Caco-2 (cell line): Measurements from ENCODE around the gene CACNB3. TPM values are rescaled to one million over a fixed set of nuclear protein-coding genes. Genes with fewer than 3 reads are reported as not detected.

Experiments
- BruUV-seq: library from RNA; stranded (reverse); fragments of 400-500 nt; replicated peaks from 2 replicates; lab custom pipeline; 2021; lab: Mats Ljungman, UMichigan
- CTCF ChIA-PET: fragments of 300-600 bp; sonication (Branson Sonifier 250); formaldehyde crosslinking; loops from one replicate; lab custom pipeline; 2022; ENCODE audit warnings: antibody characterized with exemption; lab: Charles Lee
- POLR2A ChIA-PET: fragments of 300-600 bp; sonication (Branson Sonifier 250); formaldehyde crosslinking; loops from one replicate; lab custom pipeline; 2022; ENCODE audit warnings: antibody characterized with exemption; lab: Charles Lee
- DNase-seq, 2 experiments: peaks; one replicate each; pipeline versions ENCODE4 v3.0.0 to v3.0.0-alpha.2; 2020 to 2022
- H3K27me3 ChIP-seq: replicated peaks from 2 replicates; pipeline ENCODE4 v1.6.0; 2011; ENCODE audit warnings: low read length; ENCODE audit not compliant: control insufficient read depth, insufficient read depth
- H3K36me3 ChIP-seq: 2 replicates; pipeline ENCODE4 v1.5.1; 2011; ENCODE audit warnings: low read length; ENCODE audit not compliant: control insufficient read depth, insufficient read depth
- H3K4me1 ChIP-seq: fragments of 250-450 bp; sonication (Bioruptor Pico); 2 replicates; pipeline ENCODE4 v1.5.1; 2020; ENCODE audit warnings: mild to moderate bottlenecking
- H3K4me3 ChIP-seq: 2 replicates; pipeline ENCODE4 v1.5.1; 2011; ENCODE audit warnings: low read depth, mild to moderate bottlenecking, control low read depth, low read length
- H3K9me3 ChIP-seq: fragments of 250-450 bp; sonication (Bioruptor Pico); 2 replicates; pipeline ENCODE4 v1.5.1; 2020; ENCODE audit warnings: mild to moderate bottlenecking, moderate library complexity
- H3K27ac Mint-ChIP-seq: one replicate; pipeline ENCODE4 v1.8.0; 2022; ENCODE audit warnings: mixed read lengths; ENCODE audit not compliant: unreplicated experiment
- H3K27me3 Mint-ChIP-seq: one replicate; pipeline ENCODE4 v1.8.0; 2022; ENCODE audit warnings: mixed read lengths; ENCODE audit not compliant: insufficient read depth, unreplicated experiment
- H3K36me3 Mint-ChIP-seq: one replicate; pipeline ENCODE4 v1.8.0; 2022; ENCODE audit warnings: mild to moderate bottlenecking, mixed read lengths; ENCODE audit not compliant: insufficient read depth, unreplicated experiment
- H3K4me1 Mint-ChIP-seq: one replicate; pipeline ENCODE4 v1.8.0; 2022; ENCODE audit warnings: low read depth, mixed read lengths; ENCODE audit not compliant: unreplicated experiment
- H3K4me3 Mint-ChIP-seq: one replicate; pipeline ENCODE4 v1.8.0; 2022; ENCODE audit warnings: mild to moderate bottlenecking, moderate library complexity, mixed read lengths; ENCODE audit not compliant: unreplicated experiment
- H3K9me3 Mint-ChIP-seq: one replicate; pipeline ENCODE4 v1.8.0; 2022; ENCODE audit warnings: mixed read lengths; ENCODE audit not compliant: unreplicated experiment
- CTCF ChIP-seq, 2 experiments: fragments of 200-600 bp in 1 of 2; IDR thresholded peaks; 1 replicate in 1 of 2; 2 replicates in 1 of 2; pipeline versions ENCODE4 v1.5.1 to v1.8.0; 2011 to 2022; ENCODE audit warnings: antibody characterized with exemption in 1 of 2, control low read depth in 1 of 2, inconsistent platforms in 1 of 2, low read depth in 1 of 2, low read length in 1 of 2, mild to moderate bottlenecking in 1 of 2, moderate library complexity in 1 of 2; ENCODE audit not compliant: insufficient read depth in 1 of 2, severe bottlenecking in 1 of 2, unreplicated experiment in 1 of 2
- intact Hi-C: fragments of 100-400 bp; cut with micrococcal nuclease; formaldehyde crosslinking; loops from one replicate; pipeline ENCODE4 v1.10.0; 2022; ENCODE audit not compliant: unreplicated experiment
- total RNA-seq: library from RNA; stranded (reverse); gene quantifications from 2 replicates; pipeline ENCODE4 v1.2.3, GENCODE V29; 2022

Gene CACNB3
- total RNA-seq, 1 experiment from 2014 or later: 20.4 TPM

GRCh38 chr12:48861111-48861510 lies 42.8 kb downstream of the CACNB3 start:
- Mint-ChIP-seq H3K27me3 (no peaks in the 10 kb centered on the region), H3K36me3 (peaks cover 14% of the 10 kb centered on the region), H3K4me1 (peaks cover 6% of the 10 kb centered on the region), H3K9me3 (no peaks in the 10 kb centered on the region), H3K4me3 (no peak overlapping the region), H3K27ac (no peak overlapping the region)
- no TSS peak for BruUV-seq
- ChIA-PET POLR2A (no interaction called here), CTCF (interaction anchor here (2.5 kb wide), 1 partner anchor 30 kb away, joined by 6 read pairs; no protein-coding TSS in a partner anchor)
- intact Hi-C loops: no loop called here
- no peak for TF ChIP-seq CTCF (IDR thresholded peaks at IDR 0.05; ENCODE audit: insufficient read depth in 1 of 2, low read depth in 1 of 2, low read length in 1 of 2, severe bottlenecking in 1 of 2, unreplicated experiment in 1 of 2)
- H3K27me3 ChIP-seq: no peaks in the 10 kb centered on the region
- no peaks in the 10 kb centered on the region for H3K36me3 ChIP-seq
- no peak overlapping the region for H3K4me3 ChIP-seq
- peaks cover 11% of the 10 kb centered on the region; the same call in 1 of the 2 replicates for H3K4me1 ChIP-seq
- no peaks in the 10 kb centered on the region for H3K9me3 ChIP-seq
- DNase-seq: no peak

GRCh38 chr12:48862760-48863159 lies 44.5 kb downstream of the CACNB3 start:
- Histone ChIP-seq H3K4me1 (peaks cover 22% of the 10 kb centered on the region), H3K27me3 (no peaks in the 10 kb centered on the region), H3K9me3 (no peaks in the 10 kb centered on the region), H3K4me3 (no peak overlapping the region), H3K36me3 (no peaks in the 10 kb centered on the region)
- ChIA-PET POLR2A (no interaction called here), CTCF (interaction anchor here (0.9 kb wide), 1 partner anchor 10 kb away, joined by 4 read pairs; no protein-coding TSS in a partner anchor)
- no peak for DNase-seq
- BruUV-seq: no TSS peak
- intact Hi-C loops: no loop called here
- H3K4me3 Mint-ChIP-seq: no peak overlapping the region
- H3K27ac Mint-ChIP-seq: no peak overlapping the region
- no peaks in the 10 kb centered on the region for H3K9me3 Mint-ChIP-seq
- TF ChIP-seq CTCF (IDR thresholded peaks at IDR 0.05; ENCODE audit: insufficient read depth in 1 of 2, low read depth in 1 of 2, low read length in 1 of 2, severe bottlenecking in 1 of 2, unreplicated experiment in 1 of 2): no peak
- H3K36me3 Mint-ChIP-seq: peaks cover 16% of the 10 kb centered on the region
- peaks cover 7% of the 10 kb centered on the region for H3K4me1 Mint-ChIP-seq
- H3K27me3 Mint-ChIP-seq: no peaks in the 10 kb centered on the region

- H3K4me3 ChIP-seq: no peak overlapping the region
- ChIA-PET CTCF (interaction anchor here (0.9 kb wide), 1 partner anchor 10 kb away, joined by 4 read pairs; no protein-coding TSS in a partner anchor), POLR2A (no interaction called here)
- BruUV-seq: no TSS peak
- Mint-ChIP-seq H3K27me3 (no peaks in the 10 kb centered on the region), H3K27ac (no peak overlapping the region), H3K9me3 (no peaks in the 10 kb centered on the region), H3K36me3 (peaks cover 16% of the 10 kb centered on the region), H3K4me3 (no peak overlapping the region), H3K4me1 (peaks cover 9% of the 10 kb centered on the region)
- intact Hi-C loops: no loop called here
- H3K4me1 ChIP-seq: peaks cover 22% of the 10 kb centered on the region
- no peaks in the 10 kb centered on the region for H3K36me3 ChIP-seq
- H3K9me3 ChIP-seq: no peaks in the 10 kb centered on the region
- no peak for TF ChIP-seq CTCF (IDR thresholded peaks at IDR 0.05; ENCODE audit: insufficient read depth in 1 of 2, low read depth in 1 of 2, low read length in 1 of 2, severe bottlenecking in 1 of 2, unreplicated experiment in 1 of 2)
- no peaks in the 10 kb centered on the region for H3K27me3 ChIP-seq
- no peak for DNase-seq
These were observed 45.0 kb downstream of the CACNB3 start for GRCh38 chr12:48863291-48863690.
